ENCODE measurements around the gene FBXO42. TPM values are rescaled to one million over a fixed set of nuclear protein-coding genes. Genes with fewer than 3 reads are reported as not detected.

Gene FBXO42
- total RNA-seq, 2 experiments from 2014 or later: 14.3 to 14.9 TPM

- ChIA-PET POLR2A (interaction anchor here (0.9 to 1.1 kb wide), 3 partner anchors 11 to 158 kb away, joined by 3 read pairs; no protein-coding TSS in a partner anchor), CTCF (interaction anchor here (1.0 to 2.3 kb wide), 4 partner anchors 13 to 132 kb away, joined by 3 to 7 read pairs (median 4); partner anchors contain the start of gene FAM131C)
- H3K36me3 Mint-ChIP-seq (ENCODE audit: low read depth): peaks cover 29% of the 10 kb centered on the region
- no peaks in the 10 kb centered on the region for H3K9me3 Mint-ChIP-seq
- Histone ChIP-seq H3K4me1 (ENCODE audit: insufficient read depth, low read length) (peaks cover 25% of the 10 kb centered on the region), H3K36me3 (ENCODE audit: insufficient read depth, low read length) (peaks cover 20% of the 10 kb centered on the region), H3K27ac (ENCODE audit: low read depth in 1 of 2, low read length in 2 of 2) (no peak overlapping the region), H3K9me3 (ENCODE audit: control insufficient read depth in 1 of 2, insufficient read depth in 1 of 2, low read length in 2 of 2) (no peaks in the 10 kb centered on the region), H3K27me3 (ENCODE audit: control insufficient read depth in 1 of 2, insufficient read depth in 2 of 2, low read length in 2 of 2) (no peaks in the 10 kb centered on the region), H3K4me3 (ENCODE audit: low read length) (no peak overlapping the region)
- peak; percentile 19 for TF ChIP-seq CTCF (IDR thresholded peaks at IDR 0.05)
- peaks cover 12% of the 10 kb centered on the region for H3K4me1 Mint-ChIP-seq (ENCODE audit: low read depth)
- peak in 10 of 14 experiments; percentile 26 to 59 (median 36) for DNase-seq
- H3K4me3 Mint-ChIP-seq: peak overlapping the region; percentile 76
- no peak overlapping the region for H3K27ac Mint-ChIP-seq
- intact Hi-C loops (cut with DNase I, micrococcal nuclease): loop anchor here (2.0 to 10.0 kb wide), 3 partner anchors 40 to 850 kb away; partner anchors contain the start of genes NBPF1 (in 1 of the 2) and SDHB (in 1 of the 2)
- no peak for ATAC-seq (ENCODE audit: poor library complexity)
- H3K27me3 Mint-ChIP-seq: no peaks in the 10 kb centered on the region
Measured at GRCh38 chr1:16204634-16205333, 147.5 kb downstream of the FBXO42 start.

- no peak for TF ChIP-seq CTCF (IDR thresholded peaks at IDR 0.05)
- Histone ChIP-seq H3K27ac (ENCODE audit: low read depth in 1 of 2, low read length in 2 of 2) (no peak overlapping the region), H3K36me3 (ENCODE audit: insufficient read depth, low read length) (peaks cover 24% of the 10 kb centered on the region), H3K4me1 (ENCODE audit: insufficient read depth, low read length) (peaks cover 25% of the 10 kb centered on the region), H3K27me3 (ENCODE audit: control insufficient read depth in 1 of 2, insufficient read depth in 2 of 2, low read length in 2 of 2) (no peaks in the 10 kb centered on the region), H3K9me3 (ENCODE audit: control insufficient read depth in 1 of 2, insufficient read depth in 1 of 2, low read length in 2 of 2) (no peaks in the 10 kb centered on the region), H3K4me3 (ENCODE audit: low read length) (no peak overlapping the region)
- no peaks in the 10 kb centered on the region for H3K27me3 Mint-ChIP-seq
- peaks cover 32% of the 10 kb centered on the region for H3K36me3 Mint-ChIP-seq (ENCODE audit: low read depth)
- DNase-seq (no peak), ATAC-seq (ENCODE audit: poor library complexity) (no peak)
- H3K4me3 Mint-ChIP-seq: peak overlapping the region; percentile 76
- no peaks in the 10 kb centered on the region for H3K9me3 Mint-ChIP-seq
- POLR2A ChIA-PET: interaction anchor here (1.0 to 1.1 kb wide), 2 partner anchors 12 to 159 kb away, joined by 3 read pairs; no protein-coding TSS in a partner anchor
- H3K4me1 Mint-ChIP-seq (ENCODE audit: low read depth): peaks cover 12% of the 10 kb centered on the region
- CTCF ChIA-PET: interaction anchor here (1.2 to 2.3 kb wide), 3 partner anchors 31 to 131 kb away, joined by 3 to 7 read pairs (median 4); partner anchors contain the start of gene FAM131C
- H3K27ac Mint-ChIP-seq: peak overlapping the region; percentile 40
- intact Hi-C loops (cut with DNase I, micrococcal nuclease): loop anchor here in 1 of 2 experiments (2.0 to 10.0 kb wide), 2 partner anchors 41 to 851 kb away; partner anchors contain the start of gene SDHB
Measured at GRCh38 chr1:16204216-16204615, 148.1 kb downstream of the FBXO42 start.

- H3K27ac ChIP-seq (ENCODE audit: low read depth in 1 of 2, low read length in 2 of 2): no peak overlapping the region
- Mint-ChIP-seq H3K4me1 (ENCODE audit: low read depth) (peaks cover 12% of the 10 kb centered on the region), H3K36me3 (ENCODE audit: low read depth) (peaks cover 32% of the 10 kb centered on the region), H3K27ac (peak overlapping the region; percentile 40), H3K27me3 (no peaks in the 10 kb centered on the region), H3K9me3 (no peaks in the 10 kb centered on the region), H3K4me3 (no peak overlapping the region)
- H3K4me3 ChIP-seq (ENCODE audit: low read length): no peak overlapping the region
- POLR2A ChIA-PET: no interaction called here
- peaks cover 25% of the 10 kb centered on the region for H3K4me1 ChIP-seq (ENCODE audit: insufficient read depth, low read length)
- no peak for ATAC-seq (ENCODE audit: poor library complexity)
- CTCF ChIA-PET: interaction anchor here (1.9 to 2.3 kb wide), 2 partner anchors 41 to 130 kb away, joined by 4 to 7 read pairs; partner anchors contain the start of gene FAM131C
- no peak for DNase-seq
- intact Hi-C loops (cut with DNase I, micrococcal nuclease): loop anchor here in 1 of 2 experiments (10.0 kb wide), 1 partner anchor 851 kb away; the partner anchor contains the start of gene SDHB
- H3K9me3 ChIP-seq (ENCODE audit: control insufficient read depth in 1 of 2, insufficient read depth in 1 of 2, low read length in 2 of 2): no peaks in the 10 kb centered on the region
- TF ChIP-seq CTCF (IDR thresholded peaks at IDR 0.05): no peak
- H3K27me3 ChIP-seq (ENCODE audit: control insufficient read depth in 1 of 2, insufficient read depth in 2 of 2, low read length in 2 of 2): no peaks in the 10 kb centered on the region
- H3K36me3 ChIP-seq (ENCODE audit: insufficient read depth, low read length): peaks cover 26% of the 10 kb centered on the region
Measured at GRCh38 chr1:16203550-16203949, 148.7 kb downstream of the FBXO42 start.

All from CD4-positive, alpha-beta T cell (primary cell).